ENCODE results near the gene SLC38A3.

GRCh38 chr3:50165910-50166538 is 39.0 kb upstream of the SLC38A3 start:
- TF ChIP-seq POLR2AphosphoS5 (IDR thresholded peaks at IDR 0.05; ENCODE audit: low read depth, low read length), result no peak
- TF ChIP-seq CTCF (IDR thresholded peaks at IDR 0.05), result no peak
- TF ChIP-seq REST (IDR thresholded peaks at IDR 0.05; ENCODE audit: insufficient read depth in 1 of 2, low read depth in 2 of 2, low read length in 1 of 2), result no peak
- no peak for TF ChIP-seq SIN3A (IDR thresholded peaks at IDR 0.05; ENCODE audit: borderline replicate concordance, insufficient read depth, low read depth, low read length)

All from Panc1 (cell line).